Hematopoietic multipotent progenitor cell (in vitro differentiated cells): ENCODE data around the gene PGAP6. TPM values are rescaled to one million over a fixed set of nuclear protein-coding genes. Genes with fewer than 3 reads are reported as not detected.
"Not testable (repeated sequence)": the region's sequence is repeated elsewhere in the genome, so short reads cannot be mapped to it uniquely, and the experiment has no call there.

Experiments used
- DNase-seq, 3 donors: peaks; one replicate each; pipeline ENCODE4 v3.0.0-alpha.2; 2011 to 2015; ENCODE audit warnings: low read depth in 2 of 3, low spot score in 2 of 3
- total RNA-seq: library from RNA; depleted of rRNA; stranded (reverse); fragments of >200 nt; gene quantifications from one replicate; pipeline ENCODE4 v1.2.3, GENCODE V29; 2012

Gene PGAP6
- total RNA-seq, 1 donor = 88.3 TPM

GRCh38 chr16:334861-335632 is 46.7 kb downstream of the PGAP6 start:
- not testable (repeated sequence) for DNase-seq

- not testable (repeated sequence) for DNase-seq
Measured at GRCh38 chr16:334164-334832, 47.5 kb downstream of the PGAP6 start.

GRCh38 chr16:333406-334094 is 48.2 kb downstream of the PGAP6 start:
- DNase-seq = no peak

DNA sequence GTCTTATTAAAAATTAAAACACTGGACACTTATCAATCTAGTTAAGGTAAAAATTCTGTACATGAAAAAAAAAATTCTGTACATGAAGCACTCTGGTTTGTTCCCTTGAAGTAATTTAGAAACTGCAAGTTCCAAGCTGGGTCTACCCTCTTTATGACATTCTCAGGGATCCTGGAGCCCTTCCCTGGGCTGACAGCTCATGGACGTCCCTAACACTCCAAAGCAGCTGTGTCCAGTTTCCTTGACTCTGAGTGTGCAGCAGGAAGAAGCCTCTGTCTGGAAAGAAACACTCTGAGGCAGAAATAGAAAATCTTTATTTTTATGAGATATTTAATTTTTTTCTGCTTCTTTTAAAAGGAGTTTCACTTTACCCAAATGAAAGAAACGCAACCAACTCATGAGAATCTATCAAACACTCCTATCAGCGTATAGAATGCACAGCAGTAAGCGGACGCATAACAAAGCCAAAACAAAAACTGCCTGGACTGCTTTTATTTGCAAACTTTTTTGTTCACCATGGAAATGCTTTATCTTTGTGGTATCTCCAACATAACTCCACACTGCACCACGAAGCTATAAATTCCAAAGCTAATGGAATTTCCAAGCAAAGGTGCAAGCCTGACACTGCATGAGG is 50.5 kb downstream of the PGAP6 start:
- DNase-seq = peak in 1 of 3 donors; percentile 47

GRCh38 chr16:330741-331140 is 51.0 kb downstream of the PGAP6 start:
- no peak for DNase-seq

GRCh38 chr16:325375-326145 is 56.2 kb downstream of the PGAP6 start:
- peak in 1 of 3 donors; percentile 23 for DNase-seq

- peak; percentile 65 to 73 (median 66) for DNase-seq
Measured at GRCh38 chr16:324451-325334, 57.1 kb downstream of the PGAP6 start.

- DNase-seq = no peak
Measured at GRCh38 chr16:324201-324450, 57.7 kb downstream of the PGAP6 start.

DNA sequence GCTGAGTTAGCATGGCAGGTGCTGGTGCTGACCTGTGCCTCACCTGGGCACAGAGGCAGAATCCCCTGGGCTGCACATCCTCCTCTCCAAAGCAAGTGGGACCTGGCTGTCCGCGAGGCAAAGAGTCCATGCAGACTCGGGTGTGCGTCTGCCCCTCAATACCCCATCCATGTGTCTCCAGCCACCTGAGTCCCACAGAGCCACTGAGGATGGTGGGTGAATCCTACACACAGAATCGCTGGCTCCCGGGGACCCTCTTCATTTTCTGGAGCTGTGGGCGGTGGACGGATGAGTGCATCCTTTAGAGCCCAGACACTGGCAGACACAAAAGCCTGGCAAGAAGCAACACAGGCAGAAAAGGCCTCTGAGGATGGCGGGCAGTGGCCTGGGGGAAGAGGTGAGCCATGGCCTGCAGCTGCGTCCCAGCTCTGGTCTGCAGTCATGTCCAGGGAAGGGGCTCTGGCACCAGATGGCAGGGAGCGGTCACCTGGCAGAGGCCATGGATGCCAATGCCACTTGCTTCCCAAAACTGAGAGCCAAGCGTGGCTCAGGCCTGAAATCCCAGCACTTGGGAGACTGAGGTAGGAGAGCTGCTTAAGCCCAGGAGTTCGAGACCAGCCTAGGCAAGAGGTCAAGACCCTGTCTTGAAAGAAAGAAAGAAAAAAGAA is 59.2 kb downstream of the PGAP6 start:
- no peak for DNase-seq

DNA sequence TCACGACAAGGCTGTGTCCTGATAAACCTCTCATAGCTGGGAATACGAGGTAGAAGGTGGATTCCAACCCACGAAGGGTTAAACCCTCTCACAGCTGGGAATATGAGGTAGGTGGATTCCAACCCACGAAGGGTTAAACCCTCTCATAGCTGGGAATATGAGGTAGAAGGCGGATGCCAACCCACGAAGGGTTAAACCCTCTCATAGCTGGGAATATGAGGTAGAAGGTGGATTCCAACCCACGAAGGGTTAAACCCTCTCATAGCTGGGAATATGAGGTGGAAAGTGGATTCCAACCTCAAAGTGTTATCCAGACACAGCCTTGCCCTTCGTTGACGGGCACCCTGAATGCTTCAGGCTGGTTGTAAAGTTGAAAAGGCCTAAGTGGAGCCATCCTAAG is 60.2 kb downstream of the PGAP6 start:
- no peak for DNase-seq

Other genes with a start within 250 kb of the PGAP6 start
- 36.9 TPM for gene NPRL3, start 243.3 kb downstream of the PGAP6 start, total RNA-seq
- gene HBZ, start 229.3 kb downstream of the PGAP6 start, total RNA-seq = not detected
- gene HBM, start 216.0 kb downstream of the PGAP6 start, total RNA-seq = 1.3 TPM
- gene HBA2, start 209.1 kb downstream of the PGAP6 start, total RNA-seq = 169 TPM
- 192 TPM for gene HBA1, start 205.3 kb downstream of the PGAP6 start, total RNA-seq
- 3.8 TPM for gene HBQ1, start 201.5 kb downstream of the PGAP6 start, total RNA-seq
- 50.4 TPM for gene LUC7L, start 152.5 kb downstream of the PGAP6 start, total RNA-seq
- gene FAM234A, start 147.2 kb downstream of the PGAP6 start, total RNA-seq = 47.4 TPM
- gene RGS11, start 106.0 kb downstream of the PGAP6 start, total RNA-seq = 1.3 TPM
- 0.27 TPM for gene ARHGDIG, start 101.4 kb downstream of the PGAP6 start, total RNA-seq
- 0.27 TPM for gene PDIA2, start 98.8 kb downstream of the PGAP6 start, total RNA-seq
- 45.8 TPM for gene AXIN1, start 29.3 kb downstream of the PGAP6 start, total RNA-seq
- 56.0 TPM for gene MRPL28, start 11.4 kb downstream of the PGAP6 start, total RNA-seq
- 170 TPM for gene NME4, start 15.2 kb upstream of the PGAP6 start, total RNA-seq
- 13.5 TPM for gene DECR2, start 19.9 kb upstream of the PGAP6 start, total RNA-seq
- 23.4 TPM for gene RAB11FIP3, start 43.7 kb upstream of the PGAP6 start, total RNA-seq
- gene CAPN15, start 145.7 kb upstream of the PGAP6 start, total RNA-seq = 59.2 TPM
- gene PRR35, start 178.4 kb upstream of the PGAP6 start, total RNA-seq = under 0.01 TPM
- 14.3 TPM for gene NHLRC4, start 185.0 kb upstream of the PGAP6 start, total RNA-seq
- gene PIGQ, start 188.0 kb upstream of the PGAP6 start, total RNA-seq = 36.9 TPM
- 33.4 TPM for gene RAB40C, start 208.1 kb upstream of the PGAP6 start, total RNA-seq
- 0.27 TPM for gene WFIKKN1, start 249.0 kb upstream of the PGAP6 start, total RNA-seq